PC-9 (cell line): ENCODE results near the gene SYCN. TPM values are rescaled to one million over a fixed set of nuclear protein-coding genes. Genes with fewer than 3 reads are reported as not detected.

ENCODE experiments used
- BruUV-seq: library from RNA; stranded (reverse); fragments of 400-500 nt; replicated peaks from 2 replicates; lab custom pipeline; 2021; lab: Mats Ljungman, UMichigan
- CTCF ChIA-PET: fragments of 300-600 bp; sonication (Branson Sonifier 250); formaldehyde crosslinking; loops from one replicate; lab custom pipeline; 2022; ENCODE audit warnings: antibody characterized with exemption; lab: Charles Lee
- POLR2A ChIA-PET: fragments of 300-600 bp; sonication (Branson Sonifier 250); formaldehyde crosslinking; loops from one replicate; lab custom pipeline; 2022; ENCODE audit warnings: antibody characterized with exemption; ENCODE audit not compliant: unreplicated experiment; lab: Charles Lee
- DNase-seq, 2 experiments: peaks; one replicate each; pipeline versions ENCODE4 v3.0.0 to v3.0.0-alpha.2; 2015 to 2022; ENCODE audit warnings: mixed read lengths in 1 of 2
- H2AFZ ChIP-seq: fragments of 200-600 bp; sonication (generic); 2 replicates; pipeline ENCODE4 v1.8.1; 2017; ENCODE audit warnings: antibody characterized with exemption
- H3F3A ChIP-seq: fragments of 200-600 bp; sonication (generic); 2 replicates; pipeline ENCODE4 v1.8.1; 2017; ENCODE audit warnings: antibody characterized with exemption, mild to moderate bottlenecking, low read depth; ENCODE audit not compliant: insufficient read depth
- H3K27ac ChIP-seq: fragments of 200-600 bp; sonication (generic); 2 replicates; pipeline ENCODE4 v1.6.1; 2016; ENCODE audit warnings: mixed run types
- H3K27me3 ChIP-seq: fragments of 200-600 bp; sonication (generic); 2 replicates; pipeline ENCODE4 v1.6.1; 2016; ENCODE audit warnings: low read depth, mixed run types; ENCODE audit not compliant: insufficient read depth
- H3K36me3 ChIP-seq: fragments of 200-600 bp; sonication (generic); 2 replicates; pipeline ENCODE4 v1.6.1; 2016; ENCODE audit warnings: low read depth, mixed run types
- H3K4me1 ChIP-seq: fragments of 200-600 bp; sonication (generic); replicated peaks from 2 replicates; pipeline ENCODE4 v1.6.1; 2016; ENCODE audit warnings: mixed run types; ENCODE audit not compliant: insufficient read depth
- H3K4me2 ChIP-seq: fragments of 200-600 bp; sonication (generic); 2 replicates; pipeline ENCODE4 v1.6.1; 2017; ENCODE audit warnings: mixed run types
- H3K4me3 ChIP-seq: fragments of 200-600 bp; sonication (generic); 2 replicates; pipeline ENCODE4 v1.6.1; 2016; ENCODE audit warnings: mixed run types
- H3K79me2 ChIP-seq: fragments of 200-600 bp; sonication (generic); 2 replicates; pipeline ENCODE4 v1.6.1; 2017; ENCODE audit warnings: low read depth, mixed run types
- H3K9me2 ChIP-seq: fragments of 200-600 bp; sonication (generic); 2 replicates; pipeline ENCODE4 v1.8.1; 2017; ENCODE audit warnings: mild to moderate bottlenecking; ENCODE audit not compliant: insufficient read depth
- H3K9me3 ChIP-seq: fragments of 200-600 bp; sonication (generic); 2 replicates; pipeline ENCODE4 v1.8.1; 2016; ENCODE audit warnings: low read depth; ENCODE audit not compliant: insufficient read depth
- H4K20me1 ChIP-seq: fragments of 200-600 bp; sonication (generic); 2 replicates; pipeline ENCODE4 v1.8.1; 2017; ENCODE audit not compliant: insufficient read depth
- CTCF ChIP-seq: fragments of 200-600 bp; sonication (generic); conservative IDR thresholded peaks from 2 replicates; pipeline ENCODE4 v1.6.1; 2017; ENCODE audit warnings: mixed run types, antibody characterized with exemption, mild to moderate bottlenecking, moderate library complexity
- EZH2 ChIP-seq: fragments of 200-600 bp; sonication (generic); IDR thresholded peaks from 2 replicates; pipeline ENCODE4 v1.8.0; 2017; ENCODE audit warnings: antibody characterized with exemption, low read depth
- intact Hi-C: fragments of 100-400 bp; cut with micrococcal nuclease; formaldehyde crosslinking; loops from one replicate; pipeline ENCODE4 v1.10.0; 2022; ENCODE audit not compliant: unreplicated experiment
- total RNA-seq: library from RNA; stranded (reverse); gene quantifications from 2 replicates; pipeline ENCODE4 v1.2.3, GENCODE V29; 2021

The SYCN gene
- total RNA-seq, 1 experiment from 2014 or later: not detected

GRCh38 chr19:39177736-39178135 is 26.3 kb downstream of the SYCN start:
- peaks cover 10% of the 10 kb centered on the region; the same call in 1 of the 2 replicates for H3F3A ChIP-seq
- intact Hi-C loops: no loop called here
- H3K4me1 ChIP-seq: no peaks in the 10 kb centered on the region
- H4K20me1 ChIP-seq: no peaks in the 10 kb centered on the region
- H3K4me2 ChIP-seq: no peak overlapping the region
- ChIA-PET CTCF (no interaction called here), POLR2A (no interaction called here)
- H3K9me3 ChIP-seq: no peaks in the 10 kb centered on the region
- no peaks in the 10 kb centered on the region for H3K27me3 ChIP-seq
- H3K79me2 ChIP-seq: no peaks in the 10 kb centered on the region
- TF ChIP-seq EZH2 (no peak), CTCF (no peak)
- H3K4me3 ChIP-seq: no peak overlapping the region
- H3K27ac ChIP-seq: no peak overlapping the region
- DNase-seq: no peak
- no TSS peak for BruUV-seq
- H3K36me3 ChIP-seq: no peaks in the 10 kb centered on the region
- no peak overlapping the region for H2AFZ ChIP-seq
- H3K9me2 ChIP-seq: no peaks in the 10 kb centered on the region

- Histone ChIP-seq H3K27me3 (no peaks in the 10 kb centered on the region), H2AFZ (no peak overlapping the region), H3K9me2 (no peaks in the 10 kb centered on the region), H3K4me2 (no peak overlapping the region), H3K4me3 (no peak overlapping the region), H3K4me1 (no peaks in the 10 kb centered on the region), H3K79me2 (no peaks in the 10 kb centered on the region), H3K9me3 (no peaks in the 10 kb centered on the region), H3F3A (peaks cover 5% of the 10 kb centered on the region; the same call in 1 of the 2 replicates), H3K36me3 (no peaks in the 10 kb centered on the region), H4K20me1 (0 out of 2 replicates have a peak, but pooled peaks cover 4% of the 10 kb centered on the region), H3K27ac (no peak overlapping the region)
- ChIA-PET CTCF (no interaction called here), POLR2A (interaction anchor here (0.6 kb wide), 1 partner anchor 45 kb away, joined by 6 read pairs; no protein-coding TSS in a partner anchor)
- DNase-seq: no peak
- TF ChIP-seq CTCF: no peak
- TF ChIP-seq EZH2: no peak
- BruUV-seq: no TSS peak
- intact Hi-C loops: no loop called here
Observed at GRCh38 chr19:39177110-39177699, 26.9 kb downstream of the SYCN start.

GRCh38 chr19:39175564-39175963 is 28.5 kb downstream of the SYCN start:
- POLR2A ChIA-PET: no interaction called here
- DNase-seq: no peak

More at GRCh38 chr19:39175564-39175963, 28.5 kb downstream of the SYCN start:
- Histone ChIP-seq H3K4me2 (no peak overlapping the region), H2AFZ (no peak overlapping the region), H3K36me3 (no peaks in the 10 kb centered on the region), H3K4me3 (no peak overlapping the region), H3K9me3 (no peaks in the 10 kb centered on the region), H3K9me2 (no peaks in the 10 kb centered on the region), H3K27ac (no peak overlapping the region), H4K20me1 (0 out of 2 replicates have a peak, but pooled peaks cover 4% of the 10 kb centered on the region), H3K79me2 (no peaks in the 10 kb centered on the region), H3K27me3 (no peaks in the 10 kb centered on the region), H3K4me1 (no peaks in the 10 kb centered on the region), H3F3A (no peaks in the 10 kb centered on the region)
- no TSS peak for BruUV-seq
- intact Hi-C loops: no loop called here
- CTCF ChIA-PET: no interaction called here
- TF ChIP-seq EZH2: no peak
- TF ChIP-seq CTCF: no peak
